ENCODE measurements around the gene GMDS.
A peak's percentile ranks its signal among the peaks of the same experiment; 100 is the strongest.
"Not testable (repeated sequence)": the region's sequence is repeated elsewhere in the genome, so short reads cannot be mapped to it uniquely, and the experiment has no call there.

Gene GMDS

DNA sequence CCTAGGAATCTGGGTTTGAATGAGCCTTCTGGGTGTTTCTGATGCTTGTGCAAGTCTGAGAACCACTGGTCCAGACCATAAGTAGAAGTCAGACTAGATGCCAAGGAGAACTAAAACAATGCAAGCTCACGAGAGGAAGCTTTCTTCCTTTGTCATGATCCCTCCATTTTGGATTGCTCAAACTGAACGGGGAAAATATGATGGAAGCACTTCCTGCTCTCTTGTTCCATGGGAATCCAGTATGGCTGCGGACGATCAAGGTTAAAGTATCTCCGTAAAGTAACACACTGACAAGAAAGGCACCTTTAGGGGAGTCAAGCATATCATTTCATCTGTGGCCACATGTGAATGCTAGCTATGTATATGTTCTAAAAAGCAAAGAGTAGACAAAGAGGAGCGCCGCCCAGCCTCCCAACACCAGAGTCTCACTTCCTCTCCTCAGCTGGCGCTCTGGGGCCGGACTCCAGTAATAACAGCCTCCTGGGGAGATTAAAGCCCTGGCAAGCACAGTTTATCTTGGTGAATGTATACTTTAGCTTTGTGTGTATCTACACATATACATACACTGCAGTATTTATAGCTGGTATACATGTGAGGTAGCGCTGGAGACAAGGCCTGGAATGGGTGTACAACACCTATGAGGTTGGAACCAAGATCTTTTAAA, 547.6 kb downstream of the GMDS start:
- no peak for DNase-seq

DNA sequence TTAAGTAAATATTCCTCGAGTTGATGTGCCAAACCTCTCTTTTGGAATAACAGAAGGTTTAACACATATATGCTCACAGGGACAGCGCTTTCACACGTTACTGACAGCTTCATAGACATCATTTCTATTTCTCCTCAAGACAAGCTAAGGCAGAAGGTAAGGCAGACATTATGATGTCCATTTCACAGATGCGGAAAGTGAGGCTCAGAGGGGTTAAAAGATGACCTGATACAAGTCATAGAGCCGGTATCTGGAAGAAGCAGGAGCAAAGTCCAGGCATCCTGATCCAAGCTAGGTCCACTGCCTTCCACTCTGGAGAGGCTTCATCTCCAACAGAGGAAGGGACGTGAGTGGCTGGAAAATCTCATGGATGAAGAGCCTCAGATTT, 548.9 kb downstream of the GMDS start:
- DNase-seq = no peak

GRCh38 chr6:1695546-1696462, 549.6 kb downstream of the GMDS start:
- DNase-seq = no peak

GRCh38 chr6:1691828-1692227, 553.6 kb downstream of the GMDS start:
- DNase-seq = not testable (repeated sequence)

DNA sequence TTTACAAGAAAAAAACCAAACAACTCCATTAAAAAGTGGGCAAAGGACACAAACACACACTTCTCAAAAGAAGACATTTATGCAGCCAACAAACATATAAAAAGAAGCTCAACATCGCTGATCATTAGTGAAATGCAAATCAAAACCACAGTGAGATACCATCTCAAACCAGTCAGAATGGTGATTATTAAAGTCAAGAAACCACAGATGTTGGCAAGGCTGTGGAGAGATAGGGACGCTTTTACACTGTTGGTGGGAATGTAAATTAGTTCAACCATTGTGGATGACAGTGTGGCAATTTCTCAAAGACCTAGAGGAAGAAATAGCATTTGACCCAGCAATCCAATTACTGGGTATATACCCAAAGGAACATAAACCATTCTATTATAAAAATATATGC, 554.7 kb downstream of the GMDS start:
- not testable (repeated sequence) for DNase-seq

- DNase-seq = no peak
Measured at GRCh38 chr6:1689141-1689540, 556.3 kb downstream of the GMDS start.

DNA sequence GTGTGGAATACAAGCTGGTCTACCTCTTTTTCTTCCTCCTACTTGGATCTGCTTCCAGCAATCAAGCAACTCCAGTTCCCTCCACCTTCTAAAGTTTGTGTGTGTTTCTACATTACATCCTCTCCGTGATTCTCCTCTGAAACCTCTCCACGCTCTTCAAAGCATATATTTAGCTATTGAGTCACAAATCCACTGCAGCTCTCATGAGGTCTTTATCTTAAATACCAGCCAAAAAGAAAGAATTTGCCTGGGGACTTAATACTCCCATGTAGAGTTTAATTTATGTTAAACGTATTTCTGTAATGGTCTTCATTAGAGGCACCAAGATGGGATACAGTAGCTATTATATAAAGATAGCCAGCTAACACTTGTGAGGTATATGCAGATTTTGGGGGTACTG, 557.0 kb downstream of the GMDS start:
- no peak for DNase-seq

DNA sequence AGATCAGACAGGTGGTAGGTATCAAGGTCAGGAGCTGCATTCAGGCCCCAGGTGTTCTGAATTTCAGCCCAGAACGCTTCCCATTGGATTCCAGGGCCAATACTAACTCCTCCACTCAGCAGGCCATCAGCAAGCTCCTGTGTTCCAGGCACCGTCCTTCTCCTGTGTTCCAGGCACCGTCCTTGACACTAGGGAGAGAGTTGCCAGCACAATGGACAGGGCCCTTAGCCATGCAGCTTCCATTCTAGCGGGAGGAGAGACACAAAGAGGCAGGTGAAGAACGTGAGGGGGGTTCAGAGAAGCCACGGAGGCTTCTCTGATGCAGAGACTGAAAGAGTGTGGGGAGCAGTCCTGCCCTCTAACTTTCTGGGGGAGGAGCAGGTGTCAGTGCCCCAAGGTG, 558.0 kb downstream of the GMDS start:
- no peak for DNase-seq

GRCh38 chr6:1686117-1687098, 559.0 kb downstream of the GMDS start:
- DNase-seq = peak; percentile 55

DNA sequence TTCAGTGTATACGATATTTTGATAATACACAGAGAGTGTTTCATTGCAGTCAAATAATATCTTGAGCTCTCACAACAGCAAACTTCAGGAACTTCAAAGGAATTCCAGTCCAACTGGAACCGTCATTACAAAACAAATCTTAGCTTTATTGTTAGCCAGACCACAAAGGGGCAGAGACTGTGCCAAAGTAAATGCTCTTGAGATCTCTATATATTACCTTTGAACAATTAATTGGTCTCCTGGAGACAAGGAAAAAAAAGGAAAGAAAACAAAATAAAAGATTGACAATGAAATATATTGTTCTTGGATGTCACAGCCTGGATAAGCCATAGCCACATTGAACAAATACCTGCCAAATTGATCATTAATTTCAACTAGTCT, 565.7 kb downstream of the GMDS start:
- no peak for DNase-seq

DNA sequence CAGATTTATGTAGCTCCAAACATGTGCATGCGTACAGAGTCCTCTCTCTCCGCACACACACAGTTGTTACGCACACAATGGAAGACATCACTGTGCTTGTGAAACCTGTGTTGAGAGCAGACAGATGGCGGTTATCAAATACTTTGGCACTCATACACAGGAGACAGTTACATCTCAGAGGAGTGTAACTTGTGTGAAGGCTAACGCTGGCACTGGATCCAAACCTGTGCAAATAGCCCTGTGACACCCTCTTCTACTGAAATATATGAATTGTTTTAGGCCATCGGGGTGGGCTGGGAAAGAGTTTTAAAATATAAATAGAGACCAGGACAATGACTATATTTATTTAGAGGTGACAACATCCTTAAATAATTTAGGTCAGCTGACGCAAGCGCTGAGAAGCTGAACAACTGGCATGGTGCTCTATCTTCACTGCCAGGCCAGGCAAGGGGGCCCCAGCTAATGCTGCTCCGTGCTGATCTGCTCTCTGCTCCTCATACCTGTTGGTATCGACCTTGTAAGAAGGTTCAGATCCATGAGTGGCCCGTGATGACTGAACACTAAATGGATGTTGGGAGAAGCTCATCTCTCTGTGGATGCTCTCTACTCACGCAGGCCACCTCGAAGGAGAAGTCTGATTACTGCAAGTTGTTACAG, 566.2 kb downstream of the GMDS start:
- DNase-seq = no peak

- no peak for DNase-seq
Measured at GRCh38 chr6:1678201-1678600, 567.2 kb downstream of the GMDS start.

GRCh38 chr6:1672379-1672778, 573.0 kb downstream of the GMDS start:
- DNase-seq = no peak

DNA sequence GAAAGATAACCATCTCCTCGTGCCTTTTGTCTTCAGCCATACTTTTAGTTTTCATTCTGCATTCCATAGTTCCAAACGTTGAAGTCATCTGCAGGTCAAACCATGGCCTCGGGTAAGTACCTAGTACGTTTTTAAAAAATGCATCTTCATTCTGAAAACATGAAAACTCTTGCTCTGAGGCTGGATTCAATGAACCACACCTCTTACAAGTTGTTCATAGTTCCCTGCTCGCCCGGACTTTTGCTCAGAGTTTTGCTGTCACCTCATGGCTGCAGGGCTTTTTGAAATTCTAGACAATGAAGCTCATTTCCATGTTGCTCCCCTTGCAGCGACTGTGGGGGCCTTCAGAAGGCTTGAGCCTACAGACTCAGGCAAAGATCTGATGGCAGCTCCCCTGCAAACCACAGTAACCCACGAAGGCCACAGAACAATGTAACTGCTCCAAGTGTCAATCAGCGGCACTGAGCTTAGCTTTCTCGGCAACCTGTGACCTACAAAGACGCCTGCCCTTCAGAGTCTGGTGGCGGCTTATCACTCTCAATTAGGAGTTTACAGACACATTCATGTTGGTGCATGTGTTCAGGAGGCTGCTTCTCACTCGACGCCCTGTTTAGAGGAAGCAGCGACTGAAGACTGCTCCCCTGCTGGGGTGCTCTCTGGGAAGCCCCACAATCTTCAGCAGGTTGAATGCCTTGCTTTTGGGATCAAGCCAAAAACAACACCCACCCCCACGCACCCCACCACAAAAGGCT, 574.5 kb downstream of the GMDS start:
- DNase-seq = no peak

GRCh38 chr6:1669996-1670395, 575.4 kb downstream of the GMDS start:
- DNase-seq = no peak

DNA sequence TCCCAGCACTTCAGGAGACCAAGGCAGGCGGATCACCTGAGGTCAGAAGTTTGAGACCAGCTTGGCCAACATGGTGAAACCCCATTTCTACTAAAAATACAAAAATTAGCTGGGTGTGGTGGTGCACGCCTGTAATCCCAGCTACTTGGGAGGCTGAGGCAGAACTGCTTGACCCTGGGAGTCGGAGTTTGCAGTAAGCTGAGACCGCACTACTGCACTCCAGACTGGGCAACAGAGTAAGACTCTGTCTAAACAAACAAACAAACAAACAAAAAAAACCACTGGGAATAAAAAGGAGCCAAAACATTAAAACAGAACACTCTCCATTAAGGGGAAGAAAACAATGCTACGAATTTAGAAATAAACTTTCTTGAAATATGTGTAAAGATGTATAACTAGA, 576.9 kb downstream of the GMDS start:
- DNase-seq = not testable (repeated sequence)

DNA sequence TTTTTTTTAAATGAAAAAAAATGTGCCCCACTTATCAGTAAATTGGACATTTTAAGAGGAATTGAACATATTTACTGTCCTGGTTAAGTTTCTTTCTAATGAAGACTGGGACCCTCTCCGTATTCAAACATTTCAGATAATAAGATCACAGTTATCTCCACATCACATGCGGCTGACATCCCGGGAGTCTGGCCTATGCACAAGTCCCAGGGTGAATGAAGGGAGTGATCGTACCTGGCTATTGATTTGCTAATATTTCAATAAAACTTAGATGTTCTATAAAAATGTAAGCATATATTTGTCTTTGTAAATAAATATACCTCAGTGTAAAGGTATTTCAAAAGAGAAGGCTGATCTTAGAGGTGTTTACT, 577.6 kb downstream of the GMDS start:
- no peak for DNase-seq

DNA sequence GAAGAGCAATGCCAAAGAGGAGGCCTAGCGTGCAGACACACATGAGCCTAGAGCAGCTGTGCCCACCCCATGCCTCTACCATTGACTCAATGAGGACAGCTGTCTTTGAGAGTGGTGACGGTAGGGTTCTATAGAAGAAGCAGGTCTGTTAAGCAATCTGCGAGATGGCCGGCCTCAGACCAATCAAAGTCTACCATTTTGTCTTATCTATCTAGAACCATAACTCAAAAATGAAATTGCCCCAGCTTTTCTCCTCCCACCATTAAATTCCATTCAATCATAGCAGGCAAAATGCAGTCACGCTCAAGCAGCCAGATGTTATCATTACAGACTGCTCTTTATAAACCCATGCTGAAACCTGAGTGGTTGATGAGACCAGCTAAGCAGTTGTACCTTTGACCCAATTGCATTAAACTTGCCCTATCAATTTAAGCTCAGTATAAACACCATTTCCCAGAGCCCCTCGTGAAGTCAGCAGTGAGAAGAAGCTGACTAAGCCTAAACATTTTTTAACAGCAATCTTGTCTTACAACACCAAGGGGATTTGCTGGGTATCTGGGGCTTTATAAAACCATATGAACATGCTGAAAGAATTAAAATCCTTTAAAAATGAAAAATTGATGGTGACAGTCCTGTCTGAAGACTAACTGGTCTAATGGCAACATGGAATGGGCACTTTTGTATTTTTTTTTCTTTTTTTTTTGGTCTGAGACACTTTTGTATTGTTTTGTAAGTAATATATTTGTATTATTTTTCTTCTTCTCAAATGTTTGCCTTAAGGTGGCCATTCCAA, 578.2 kb downstream of the GMDS start:
- no peak for DNase-seq

GRCh38 chr6:1665214-1665613, 580.2 kb downstream of the GMDS start:
- no peak for DNase-seq

- DNase-seq = no peak
Measured at GRCh38 chr6:1664329-1664728, 581.1 kb downstream of the GMDS start.

DNA sequence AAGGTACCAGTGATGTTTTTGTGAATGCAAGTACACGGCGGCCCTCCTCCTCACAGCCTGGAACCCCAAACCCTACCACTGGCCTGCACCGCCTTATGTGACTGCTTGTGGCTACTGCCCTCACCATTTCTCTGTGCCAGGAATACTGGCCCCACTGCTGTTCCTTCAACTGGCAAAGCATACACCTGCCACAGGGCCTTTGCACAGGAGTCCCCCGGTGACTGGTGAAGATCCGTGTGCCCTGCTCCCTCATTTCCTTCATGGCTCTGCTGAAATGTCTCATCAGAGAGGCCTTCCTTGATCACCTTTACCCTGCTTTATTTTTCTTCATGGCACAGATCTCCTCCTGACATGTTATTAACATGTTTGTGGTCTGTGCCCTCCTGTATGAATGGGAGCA, 581.9 kb downstream of the GMDS start:
- no peak for DNase-seq
